Measurements from ENCODE around the gene IRF2BPL. TPM values are rescaled to one million over a fixed set of nuclear protein-coding genes. Genes with fewer than 3 reads are reported as not detected.

IRF2BPL gene
- total and polyA plus RNA-seq, 9 of the 15 experiments (the other 6 are each of a cell fraction or from before 2014, with no cell fraction given) = 0.52 to 21.6 (median 2.5) TPM

DNA sequence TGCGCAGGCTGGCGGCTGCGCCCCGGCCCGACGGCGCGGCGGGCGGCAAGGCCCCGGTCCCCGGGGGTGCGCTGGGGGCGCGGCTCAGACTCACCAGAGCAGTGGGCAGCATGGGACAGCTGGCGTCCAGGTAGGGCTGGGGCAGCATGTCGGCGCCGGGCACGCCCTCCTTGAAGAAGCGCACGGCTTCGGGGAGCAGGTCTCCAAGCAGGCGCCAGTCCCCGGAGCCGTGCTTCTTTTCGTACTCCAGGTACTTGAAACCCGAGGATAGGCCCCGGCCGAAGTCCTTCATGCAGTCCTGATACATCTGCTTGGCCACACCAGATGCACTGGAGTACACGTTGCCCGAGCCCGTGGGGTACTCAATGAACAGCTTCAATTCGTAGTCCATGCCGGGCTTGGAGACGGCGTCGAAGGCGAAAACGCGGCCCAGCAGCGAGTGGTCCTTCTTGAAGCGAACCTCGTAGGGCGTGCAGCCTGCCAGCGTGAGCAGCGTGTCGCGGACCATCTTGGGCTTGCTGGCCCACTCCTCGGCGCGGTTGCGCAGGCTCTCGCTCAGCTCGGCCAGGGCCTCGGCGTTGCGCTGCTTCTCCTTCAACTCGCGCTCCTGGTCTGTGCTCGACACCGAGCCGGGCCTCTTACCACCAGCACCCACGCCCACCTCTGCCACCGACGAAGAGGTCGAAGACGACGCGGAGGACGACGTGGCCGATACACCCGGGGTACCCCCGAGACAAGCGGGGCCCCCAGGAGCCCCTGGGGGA is 2.2 kb downstream of the IRF2BPL start (continued):
- TF ChIP-seq, protein P1, sequence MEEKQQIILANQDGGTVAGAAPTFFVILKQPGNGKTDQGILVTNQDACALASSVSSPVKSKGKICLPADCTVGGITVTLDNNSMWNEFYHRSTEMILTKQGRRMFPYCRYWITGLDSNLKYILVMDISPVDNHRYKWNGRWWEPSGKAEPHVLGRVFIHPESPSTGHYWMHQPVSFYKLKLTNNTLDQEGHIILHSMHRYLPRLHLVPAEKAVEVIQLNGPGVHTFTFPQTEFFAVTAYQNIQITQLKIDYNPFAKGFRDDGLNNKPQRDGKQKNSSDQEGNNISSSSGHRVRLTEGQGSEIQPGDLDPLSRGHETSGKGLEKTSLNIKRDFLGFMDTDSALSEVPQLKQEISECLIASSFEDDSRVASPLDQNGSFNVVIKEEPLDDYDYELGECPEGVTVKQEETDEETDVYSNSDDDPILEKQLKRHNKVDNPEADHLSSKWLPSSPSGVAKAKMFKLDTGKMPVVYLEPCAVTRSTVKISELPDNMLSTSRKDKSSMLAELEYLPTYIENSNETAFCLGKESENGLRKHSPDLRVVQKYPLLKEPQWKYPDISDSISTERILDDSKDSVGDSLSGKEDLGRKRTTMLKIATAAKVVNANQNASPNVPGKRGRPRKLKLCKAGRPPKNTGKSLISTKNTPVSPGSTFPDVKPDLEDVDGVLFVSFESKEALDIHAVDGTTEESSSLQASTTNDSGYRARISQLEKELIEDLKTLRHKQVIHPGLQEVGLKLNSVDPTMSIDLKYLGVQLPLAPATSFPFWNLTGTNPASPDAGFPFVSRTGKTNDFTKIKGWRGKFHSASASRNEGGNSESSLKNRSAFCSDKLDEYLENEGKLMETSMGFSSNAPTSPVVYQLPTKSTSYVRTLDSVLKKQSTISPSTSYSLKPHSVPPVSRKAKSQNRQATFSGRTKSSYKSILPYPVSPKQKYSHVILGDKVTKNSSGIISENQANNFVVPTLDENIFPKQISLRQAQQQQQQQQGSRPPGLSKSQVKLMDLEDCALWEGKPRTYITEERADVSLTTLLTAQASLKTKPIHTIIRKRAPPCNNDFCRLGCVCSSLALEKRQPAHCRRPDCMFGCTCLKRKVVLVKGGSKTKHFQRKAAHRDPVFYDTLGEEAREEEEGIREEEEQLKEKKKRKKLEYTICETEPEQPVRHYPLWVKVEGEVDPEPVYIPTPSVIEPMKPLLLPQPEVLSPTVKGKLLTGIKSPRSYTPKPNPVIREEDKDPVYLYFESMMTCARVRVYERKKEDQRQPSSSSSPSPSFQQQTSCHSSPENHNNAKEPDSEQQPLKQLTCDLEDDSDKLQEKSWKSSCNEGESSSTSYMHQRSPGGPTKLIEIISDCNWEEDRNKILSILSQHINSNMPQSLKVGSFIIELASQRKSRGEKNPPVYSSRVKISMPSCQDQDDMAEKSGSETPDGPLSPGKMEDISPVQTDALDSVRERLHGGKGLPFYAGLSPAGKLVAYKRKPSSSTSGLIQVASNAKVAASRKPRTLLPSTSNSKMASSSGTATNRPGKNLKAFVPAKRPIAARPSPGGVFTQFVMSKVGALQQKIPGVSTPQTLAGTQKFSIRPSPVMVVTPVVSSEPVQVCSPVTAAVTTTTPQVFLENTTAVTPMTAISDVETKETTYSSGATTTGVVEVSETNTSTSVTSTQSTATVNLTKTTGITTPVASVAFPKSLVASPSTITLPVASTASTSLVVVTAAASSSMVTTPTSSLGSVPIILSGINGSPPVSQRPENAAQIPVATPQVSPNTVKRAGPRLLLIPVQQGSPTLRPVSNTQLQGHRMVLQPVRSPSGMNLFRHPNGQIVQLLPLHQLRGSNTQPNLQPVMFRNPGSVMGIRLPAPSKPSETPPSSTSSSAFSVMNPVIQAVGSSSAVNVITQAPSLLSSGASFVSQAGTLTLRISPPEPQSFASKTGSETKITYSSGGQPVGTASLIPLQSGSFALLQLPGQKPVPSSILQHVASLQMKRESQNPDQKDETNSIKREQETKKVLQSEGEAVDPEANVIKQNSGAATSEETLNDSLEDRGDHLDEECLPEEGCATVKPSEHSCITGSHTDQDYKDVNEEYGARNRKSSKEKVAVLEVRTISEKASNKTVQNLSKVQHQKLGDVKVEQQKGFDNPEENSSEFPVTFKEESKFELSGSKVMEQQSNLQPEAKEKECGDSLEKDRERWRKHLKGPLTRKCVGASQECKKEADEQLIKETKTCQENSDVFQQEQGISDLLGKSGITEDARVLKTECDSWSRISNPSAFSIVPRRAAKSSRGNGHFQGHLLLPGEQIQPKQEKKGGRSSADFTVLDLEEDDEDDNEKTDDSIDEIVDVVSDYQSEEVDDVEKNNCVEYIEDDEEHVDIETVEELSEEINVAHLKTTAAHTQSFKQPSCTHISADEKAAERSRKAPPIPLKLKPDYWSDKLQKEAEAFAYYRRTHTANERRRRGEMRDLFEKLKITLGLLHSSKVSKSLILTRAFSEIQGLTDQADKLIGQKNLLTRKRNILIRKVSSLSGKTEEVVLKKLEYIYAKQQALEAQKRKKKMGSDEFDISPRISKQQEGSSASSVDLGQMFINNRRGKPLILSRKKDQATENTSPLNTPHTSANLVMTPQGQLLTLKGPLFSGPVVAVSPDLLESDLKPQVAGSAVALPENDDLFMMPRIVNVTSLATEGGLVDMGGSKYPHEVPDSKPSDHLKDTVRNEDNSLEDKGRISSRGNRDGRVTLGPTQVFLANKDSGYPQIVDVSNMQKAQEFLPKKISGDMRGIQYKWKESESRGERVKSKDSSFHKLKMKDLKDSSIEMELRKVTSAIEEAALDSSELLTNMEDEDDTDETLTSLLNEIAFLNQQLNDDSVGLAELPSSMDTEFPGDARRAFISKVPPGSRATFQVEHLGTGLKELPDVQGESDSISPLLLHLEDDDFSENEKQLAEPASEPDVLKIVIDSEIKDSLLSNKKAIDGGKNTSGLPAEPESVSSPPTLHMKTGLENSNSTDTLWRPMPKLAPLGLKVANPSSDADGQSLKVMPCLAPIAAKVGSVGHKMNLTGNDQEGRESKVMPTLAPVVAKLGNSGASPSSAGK (IDR thresholded peaks at IDR 0.05) = peak; percentile 58; the same call in 1 of the 2 replicates

All from K562 (cell line).